ENCODE measurements around the gene PKP1. TPM values are rescaled to one million over a fixed set of nuclear protein-coding genes. Genes with fewer than 3 reads are reported as not detected.

PKP1 gene
- total RNA-seq, 1 experiment from 2014 or later = 0.15 TPM

GRCh38 chr1:201370500-201370899 is 87.2 kb downstream of the PKP1 start:
- DNase-seq (ENCODE audit: low read depth) = no peak

GRCh38 chr1:201371276-201371675 is 88.0 kb downstream of the PKP1 start:
- no peak for DNase-seq (ENCODE audit: low read depth)

- DNase-seq (ENCODE audit: low read depth) = no peak
Observed at GRCh38 chr1:201371792-201372191, 88.5 kb downstream of the PKP1 start.

- DNase-seq (ENCODE audit: low read depth) = no peak
Observed at GRCh38 chr1:201374364-201374763, 91.1 kb downstream of the PKP1 start.

- DNase-seq (ENCODE audit: low read depth) = no peak
Observed at GRCh38 chr1:201375169-201375568, 91.9 kb downstream of the PKP1 start.

GRCh38 chr1:201376107-201376463 is 92.8 kb downstream of the PKP1 start:
- DNase-seq (ENCODE audit: low read depth) = no peak

- peak; percentile 51 for DNase-seq (ENCODE audit: low read depth)
Observed at GRCh38 chr1:201376464-201377374, 93.4 kb downstream of the PKP1 start.

GRCh38 chr1:201377611-201378092 is 94.3 kb downstream of the PKP1 start, which contains the start of gene TNNT2:
TNNT2 (minus strand) TSS chr1:201377680; CDS start chr1:201373254, 4,426 bp downstream.
- DNase-seq (ENCODE audit: low read depth) = no peak

GRCh38 chr1:201378804-201379203 is 95.5 kb downstream of the PKP1 start:
- no peak for DNase-seq (ENCODE audit: low read depth)

GRCh38 chr1:201379733-201380242 is 96.5 kb downstream of the PKP1 start:
- DNase-seq (ENCODE audit: low read depth) = no peak

GRCh38 chr1:201381130-201381529 is 97.8 kb downstream of the PKP1 start:
- DNase-seq (ENCODE audit: low read depth) = no peak

Other genes starting within 250 kb of the PKP1 start
- not detected in 2 replicates for gene CACNA1S, start 171.1 kb upstream of the PKP1 start, total RNA-seq (2014; rRNA removed; shearing (Covaris generic))
- gene ASCL5, start 156.3 kb upstream of the PKP1 start, total RNA-seq (2014; rRNA removed; shearing (Covaris generic)) = not detected in 2 replicates
- gene TMEM9, start 129.0 kb upstream of the PKP1 start, total RNA-seq (2014; rRNA removed; shearing (Covaris generic)) = 129 and 147 TPM in 2 replicates
- gene IGFN1, start 92.7 kb upstream of the PKP1 start, total RNA-seq (2014; rRNA removed; shearing (Covaris generic)) = not detected in 2 replicates
- not detected in 2 replicates for gene TNNT2, start 94.2 kb downstream of the PKP1 start, total RNA-seq (2014; rRNA removed; shearing (Covaris generic))
- 0.07 TPM in 1 of 2 replicates, not detected in the other for gene LAD1, start 115.8 kb downstream of the PKP1 start, total RNA-seq (2014; rRNA removed; shearing (Covaris generic))
- not detected in 2 replicates for gene TNNI1, start 138.2 kb downstream of the PKP1 start, total RNA-seq (2014; rRNA removed; shearing (Covaris generic))
- gene PHLDA3, start 185.7 kb downstream of the PKP1 start, total RNA-seq (2014; rRNA removed; shearing (Covaris generic)) = 7.6 and 17.3 TPM in 2 replicates
- 565 and 854 TPM in 2 replicates for gene CSRP1, start 223.6 kb downstream of the PKP1 start, total RNA-seq (2014; rRNA removed; shearing (Covaris generic))